ENCODE data around the gene GPRC5C.

DNA sequence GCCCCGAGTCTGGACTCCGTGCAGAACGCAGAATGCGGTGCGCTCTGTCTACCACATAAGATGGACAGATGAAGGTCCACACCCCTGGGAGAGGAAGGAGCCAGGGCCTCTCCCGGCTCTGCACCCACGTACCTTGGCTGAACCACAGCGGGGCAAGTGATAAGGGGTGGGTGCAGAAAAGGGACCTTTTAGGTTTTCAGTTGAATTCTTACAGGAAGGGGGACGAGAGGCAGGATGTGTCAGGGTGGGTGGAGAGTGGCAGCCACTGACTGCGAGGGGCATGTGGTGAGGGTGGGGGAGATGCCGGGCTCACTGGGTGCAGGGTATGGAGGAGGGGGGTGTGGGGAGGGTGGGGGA, 34.9 kb downstream of the GPRC5C start:
- TF ChIP-seq, protein P1, sequence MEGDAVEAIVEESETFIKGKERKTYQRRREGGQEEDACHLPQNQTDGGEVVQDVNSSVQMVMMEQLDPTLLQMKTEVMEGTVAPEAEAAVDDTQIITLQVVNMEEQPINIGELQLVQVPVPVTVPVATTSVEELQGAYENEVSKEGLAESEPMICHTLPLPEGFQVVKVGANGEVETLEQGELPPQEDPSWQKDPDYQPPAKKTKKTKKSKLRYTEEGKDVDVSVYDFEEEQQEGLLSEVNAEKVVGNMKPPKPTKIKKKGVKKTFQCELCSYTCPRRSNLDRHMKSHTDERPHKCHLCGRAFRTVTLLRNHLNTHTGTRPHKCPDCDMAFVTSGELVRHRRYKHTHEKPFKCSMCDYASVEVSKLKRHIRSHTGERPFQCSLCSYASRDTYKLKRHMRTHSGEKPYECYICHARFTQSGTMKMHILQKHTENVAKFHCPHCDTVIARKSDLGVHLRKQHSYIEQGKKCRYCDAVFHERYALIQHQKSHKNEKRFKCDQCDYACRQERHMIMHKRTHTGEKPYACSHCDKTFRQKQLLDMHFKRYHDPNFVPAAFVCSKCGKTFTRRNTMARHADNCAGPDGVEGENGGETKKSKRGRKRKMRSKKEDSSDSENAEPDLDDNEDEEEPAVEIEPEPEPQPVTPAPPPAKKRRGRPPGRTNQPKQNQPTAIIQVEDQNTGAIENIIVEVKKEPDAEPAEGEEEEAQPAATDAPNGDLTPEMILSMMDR (IDR thresholded peaks at IDR 0.05): no peak
- TF ChIP-seq POLR2A (IDR thresholded peaks at IDR 0.05; ENCODE audit: low read depth): no peak
- TF ChIP-seq EP300 (IDR thresholded peaks at IDR 0.05): no peak

Data from esophagus muscularis mucosa (tissue), 4 donors.